ENCODE results near the gene VAMP1.
"Not testable (repeated sequence)": the region's sequence is repeated elsewhere in the genome, so short reads cannot be mapped to it uniquely, and the experiment has no call there.

Gene VAMP1, protein sequence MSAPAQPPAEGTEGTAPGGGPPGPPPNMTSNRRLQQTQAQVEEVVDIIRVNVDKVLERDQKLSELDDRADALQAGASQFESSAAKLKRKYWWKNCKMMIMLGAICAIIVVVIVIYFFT

DNA sequence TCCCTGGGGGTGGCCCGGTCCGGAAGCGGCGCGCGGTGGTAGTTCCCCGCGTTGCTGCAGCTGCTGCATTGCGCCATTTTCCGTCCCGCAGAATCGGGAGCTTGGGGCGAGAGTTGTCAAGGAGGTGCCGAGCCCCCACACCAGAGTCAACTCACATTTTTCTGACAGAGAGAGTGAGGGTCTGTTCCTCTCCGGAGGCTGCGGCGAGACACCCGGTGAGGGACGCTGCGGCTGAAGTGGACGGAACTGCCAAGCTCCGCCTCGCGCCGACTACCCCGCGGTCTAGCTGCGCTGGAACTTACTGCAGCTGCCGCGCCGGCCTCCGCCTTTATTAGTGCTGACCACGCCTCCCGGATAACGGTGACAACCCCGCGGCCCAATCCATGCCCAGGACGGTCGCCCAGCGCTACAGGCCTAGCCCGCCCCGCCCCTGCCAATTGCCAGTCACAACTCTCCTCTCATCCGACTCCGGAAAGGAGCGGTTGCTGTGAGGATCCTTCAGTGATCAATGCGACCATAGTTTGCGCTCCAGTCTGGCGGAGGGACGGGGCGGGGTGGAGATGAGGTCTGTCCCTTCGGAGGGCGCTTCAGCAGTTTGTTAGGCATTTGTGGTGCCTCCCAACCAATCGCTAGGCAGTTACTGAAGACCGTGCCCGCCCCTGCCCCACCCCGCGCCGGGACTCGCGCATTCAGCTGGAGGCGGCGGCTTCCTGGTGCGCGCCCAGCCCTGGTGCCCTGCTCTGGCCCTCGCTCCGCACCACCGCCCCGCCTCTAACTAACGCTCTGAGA, at the start of gene VAMP1:
Gene VAMP1, minus strand, starts transcription at position 303 of the 789 bp plus-strand sequence. Its CDS starts 146 bp downstream, at position 157.
- peak; percentile 96 for DNase-seq (ENCODE audit: low read depth)

DNA sequence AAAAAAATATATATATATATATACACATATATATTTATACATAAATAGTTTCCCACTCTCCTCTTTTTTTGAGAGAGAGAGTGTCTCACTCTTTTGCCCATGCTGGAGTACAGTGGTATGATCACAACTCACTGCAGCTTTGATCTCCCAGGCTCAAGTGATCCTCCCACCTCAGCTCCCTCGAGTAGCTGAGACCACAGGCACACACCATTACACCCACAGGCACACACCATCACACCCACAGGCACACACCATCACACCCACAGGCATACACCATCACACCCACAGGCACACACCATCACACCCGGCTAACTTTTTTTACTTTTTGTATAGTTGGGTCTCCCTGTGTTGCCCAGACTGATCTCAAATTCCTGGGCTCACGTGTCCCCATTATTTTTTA, 49.7 kb upstream of the VAMP1 start:
- DNase-seq (ENCODE audit: low read depth) = no peak

DNA sequence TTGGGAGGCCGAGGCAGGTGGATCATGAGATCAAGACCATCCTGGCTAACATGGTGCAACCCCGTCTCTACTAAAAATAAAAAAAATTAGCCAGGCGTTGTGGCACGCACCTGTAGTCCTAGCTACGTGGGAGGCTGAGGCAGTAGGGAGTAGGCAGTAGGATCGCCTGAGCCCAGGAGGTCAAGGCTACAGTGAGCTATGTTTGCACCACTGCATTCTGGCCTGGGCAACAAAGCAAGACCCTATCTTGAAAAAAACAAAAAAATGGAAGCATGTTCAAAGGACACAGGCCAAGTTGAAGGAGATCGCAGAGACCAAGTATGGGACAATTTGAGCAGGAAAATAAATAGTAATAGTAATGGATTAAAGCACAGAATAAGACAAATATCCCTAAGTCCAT, 37.6 kb upstream of the VAMP1 start:
- DNase-seq (ENCODE audit: low read depth) = no peak

DNA sequence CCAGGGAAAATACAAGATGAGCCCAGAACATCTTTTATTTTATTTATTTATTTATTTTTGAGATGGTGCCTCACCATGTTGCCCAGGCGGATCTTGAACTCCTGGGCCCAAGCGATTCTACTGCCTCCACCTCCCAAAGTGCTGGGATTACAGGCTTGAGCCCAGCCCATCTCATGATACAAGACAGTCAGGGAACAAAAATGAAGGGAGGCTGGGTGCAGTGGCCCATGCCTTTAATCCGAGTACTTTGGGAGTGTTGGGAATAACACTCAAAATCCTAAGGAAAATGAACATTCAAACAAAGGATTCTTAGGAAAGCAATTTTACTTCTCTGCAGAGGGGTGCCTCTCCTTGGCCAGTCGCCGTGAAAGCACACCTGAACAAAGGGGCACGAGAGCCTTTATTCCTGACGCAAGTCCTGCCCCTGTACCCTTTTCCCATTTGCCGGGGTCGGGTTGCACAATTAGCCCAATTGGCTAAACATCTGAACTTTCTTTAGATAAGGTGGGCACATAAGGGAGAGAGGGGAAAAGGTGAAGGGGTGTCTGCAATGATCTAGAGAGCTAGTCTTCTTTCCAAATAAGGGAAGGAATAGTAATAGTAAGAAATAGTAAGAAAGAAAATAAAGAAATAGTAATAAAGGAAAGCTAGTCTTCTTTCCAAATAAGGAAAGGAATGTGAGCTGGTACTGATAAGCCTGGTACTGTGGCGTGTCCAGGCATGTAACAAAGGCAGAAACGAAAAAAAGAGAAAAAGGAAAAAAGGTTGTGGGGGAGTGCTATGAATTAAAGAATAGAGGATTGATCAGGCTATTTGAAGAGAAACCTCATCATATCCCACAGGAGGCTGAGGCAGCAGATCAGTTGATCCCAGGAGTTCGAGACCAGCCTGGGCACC, 36.9 kb upstream of the VAMP1 start:
- no peak for DNase-seq (ENCODE audit: low read depth)

DNA sequence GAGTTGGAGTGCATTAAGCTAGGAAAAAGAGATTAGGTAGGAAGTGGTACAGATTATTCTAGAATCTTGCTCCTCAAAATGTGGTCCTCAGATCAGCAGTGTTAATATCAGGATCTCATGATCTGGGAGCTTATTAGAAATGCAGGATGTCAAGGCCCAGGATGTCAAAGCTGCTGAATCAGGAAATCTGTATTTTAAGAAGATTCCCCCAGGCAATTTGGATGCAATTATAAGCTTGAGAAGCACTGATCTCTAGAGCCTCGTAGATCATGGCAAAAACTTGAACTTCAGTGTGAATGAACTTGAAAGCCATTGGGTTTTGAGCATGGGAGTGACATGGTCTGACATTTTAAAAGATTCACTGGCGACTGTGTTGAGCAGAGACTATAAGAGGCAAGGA, 30.0 kb upstream of the VAMP1 start:
- DNase-seq (ENCODE audit: low read depth) = no peak

DNA sequence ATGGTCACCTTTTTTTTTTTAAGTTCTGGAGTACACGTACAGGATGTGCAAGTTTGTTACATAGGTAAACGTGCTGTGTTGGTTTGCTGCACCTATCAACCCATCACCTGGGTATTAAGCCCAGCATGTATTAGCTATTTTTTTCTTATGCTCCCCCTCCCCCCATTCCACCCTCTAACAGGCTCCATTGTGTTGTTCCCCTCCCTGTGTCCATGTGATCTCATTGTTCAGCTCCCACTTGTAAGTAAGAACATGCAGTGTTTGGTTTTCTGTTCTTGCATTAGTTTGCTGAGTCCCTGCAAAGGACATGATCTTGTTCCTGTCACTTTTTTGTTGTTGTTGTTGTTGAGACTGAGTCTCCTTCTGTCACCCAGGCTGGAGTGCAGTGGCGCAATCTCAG, 26.8 kb upstream of the VAMP1 start:
- not testable (repeated sequence) for DNase-seq (ENCODE audit: low read depth)

DNA sequence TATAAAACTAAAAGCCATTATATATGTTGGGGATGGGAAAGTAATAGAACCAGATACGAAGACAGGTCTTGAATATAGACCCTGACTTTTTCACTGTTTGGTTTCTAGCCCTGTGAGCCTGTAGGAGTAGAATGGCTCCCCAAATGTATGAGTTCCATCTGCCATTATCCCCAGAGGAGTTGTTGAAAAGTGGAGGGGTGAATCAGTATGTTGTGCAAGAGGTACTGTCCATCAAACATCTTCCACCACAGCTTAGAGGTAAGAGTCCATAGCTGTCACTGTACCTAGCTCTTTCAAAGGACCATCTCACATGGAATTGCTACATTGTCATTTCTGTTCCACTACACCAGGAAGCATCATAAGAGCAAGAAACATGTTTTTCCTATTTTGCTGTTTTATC, 24.5 kb upstream of the VAMP1 start:
- DNase-seq (ENCODE audit: low read depth) = no peak

DNA sequence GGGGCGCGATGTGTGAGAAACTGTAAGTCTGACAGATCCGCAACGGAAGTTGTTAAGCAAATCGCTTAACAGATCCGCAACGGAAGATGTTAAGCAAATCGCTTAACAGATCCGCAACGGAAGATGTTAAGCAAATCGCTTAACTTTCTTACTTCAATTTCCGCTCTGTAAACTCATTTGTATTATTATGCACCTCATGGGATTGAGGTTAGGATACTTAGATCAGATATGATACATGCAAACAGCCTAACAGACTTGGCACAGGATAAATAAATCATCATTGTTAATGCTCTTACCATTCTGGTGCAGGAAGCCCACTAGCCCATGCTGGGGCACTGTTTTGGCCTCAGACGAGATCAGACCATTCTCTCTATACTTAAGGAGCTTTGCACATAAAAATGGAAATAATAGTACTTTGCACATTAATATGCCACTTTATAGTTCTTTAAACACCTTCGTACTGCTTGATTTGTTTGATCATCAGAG, 23.8 kb upstream of the VAMP1 start:
- DNase-seq (ENCODE audit: low read depth) = no peak

DNA sequence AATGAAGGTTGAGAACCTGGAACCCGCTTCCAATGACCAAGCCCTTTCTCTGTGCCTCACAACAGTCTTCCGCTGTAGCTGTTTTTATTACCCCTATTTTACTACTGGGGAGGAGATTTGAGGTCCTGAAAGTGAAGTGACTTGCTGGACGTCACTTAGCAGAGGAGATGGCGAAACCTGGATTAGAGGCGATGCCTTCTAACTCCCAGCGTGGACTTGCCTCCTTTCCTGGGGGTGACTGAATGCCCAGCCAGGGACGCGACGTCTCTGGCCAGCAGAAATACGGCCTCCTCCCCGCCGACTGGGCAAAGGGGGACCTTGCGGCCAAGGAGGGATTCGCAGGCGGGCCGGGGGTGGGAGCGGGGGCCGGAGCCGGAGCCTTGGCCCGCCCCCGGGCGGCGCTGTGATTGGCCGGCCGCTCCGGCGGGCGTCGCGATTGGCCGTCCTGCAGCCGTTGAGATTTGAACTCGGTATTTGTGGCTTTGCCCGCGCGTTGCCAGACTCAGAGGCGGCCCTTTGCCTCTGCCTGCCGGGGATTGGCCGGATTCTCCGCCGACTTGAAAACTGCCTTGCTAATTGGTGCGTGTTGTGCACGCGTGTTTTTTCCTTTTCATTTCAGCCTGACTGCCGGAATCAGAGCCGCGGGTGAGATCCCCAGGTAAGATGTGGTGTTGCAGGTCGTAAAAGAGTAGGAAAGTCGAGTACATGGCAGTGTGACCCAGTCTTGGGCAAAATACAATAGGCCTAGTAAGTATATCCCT, 23.2 kb upstream of the VAMP1 start, which contains the start of gene NCAPD2:
Gene NCAPD2, plus strand, starts transcription at position 606 of the 761 bp plus-strand sequence. CDS start 997 bp downstream, outside the sequence.
- DNase-seq (ENCODE audit: low read depth) = peak; percentile 89

DNA sequence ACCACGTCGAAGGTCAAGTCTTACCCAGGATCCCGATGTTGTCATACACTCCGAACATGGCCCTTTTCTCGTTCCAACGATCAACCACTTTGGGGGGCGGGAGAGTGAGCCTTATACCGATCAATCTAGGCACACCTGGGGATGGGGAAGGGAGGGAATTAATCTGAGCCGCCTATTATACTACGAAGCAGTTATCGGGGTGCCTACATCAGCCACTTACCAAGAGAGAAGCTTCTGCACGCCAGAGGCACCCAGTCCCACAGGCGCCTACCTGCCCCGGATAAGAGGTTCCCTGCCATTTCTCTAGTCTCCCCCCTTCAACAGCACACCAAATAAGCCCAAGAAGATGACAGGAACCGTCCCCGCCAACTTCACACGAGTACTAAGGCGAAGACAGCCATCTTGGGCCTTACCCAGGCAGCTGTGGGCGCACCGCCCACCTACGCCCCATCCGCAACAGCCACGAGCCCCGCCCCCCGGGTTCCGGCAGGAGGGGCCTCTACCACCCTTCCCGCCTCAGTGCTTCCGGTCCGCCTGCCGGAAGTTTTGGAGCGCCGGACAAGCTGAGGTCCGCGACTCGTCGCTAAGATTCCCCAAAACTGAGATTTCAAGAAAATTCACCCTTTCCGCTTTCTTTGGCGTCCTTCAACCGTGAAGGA, 22.5 kb upstream of the VAMP1 start, which contains the start of gene MRPL51:
Gene MRPL51, minus strand, starts transcription at position 425 of the 659 bp plus-strand sequence. Its CDS starts 126 bp downstream, at position 299.
- peak; percentile 95 for DNase-seq (ENCODE audit: low read depth)

DNA sequence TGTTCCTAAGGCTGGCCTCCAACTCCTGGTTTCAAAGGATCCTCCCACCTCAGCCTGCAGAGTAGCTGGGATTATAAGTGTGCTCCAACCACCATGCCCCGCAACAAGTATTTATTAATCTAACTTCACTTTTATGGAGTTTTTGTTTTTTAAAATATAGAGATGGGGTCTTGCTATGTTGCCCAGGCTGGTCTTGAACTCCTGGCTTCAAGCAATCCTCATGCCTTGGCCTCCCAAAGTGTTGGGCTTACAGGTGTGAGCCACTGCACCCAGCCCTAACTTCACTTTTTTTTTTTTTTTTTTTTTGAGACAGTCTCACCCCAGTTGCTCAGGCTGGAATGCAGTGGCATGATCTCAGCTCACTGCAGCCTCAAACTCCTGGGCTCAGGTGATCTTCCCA, 20.2 kb upstream of the VAMP1 start:
- not testable (repeated sequence) for DNase-seq (ENCODE audit: low read depth)

DNA sequence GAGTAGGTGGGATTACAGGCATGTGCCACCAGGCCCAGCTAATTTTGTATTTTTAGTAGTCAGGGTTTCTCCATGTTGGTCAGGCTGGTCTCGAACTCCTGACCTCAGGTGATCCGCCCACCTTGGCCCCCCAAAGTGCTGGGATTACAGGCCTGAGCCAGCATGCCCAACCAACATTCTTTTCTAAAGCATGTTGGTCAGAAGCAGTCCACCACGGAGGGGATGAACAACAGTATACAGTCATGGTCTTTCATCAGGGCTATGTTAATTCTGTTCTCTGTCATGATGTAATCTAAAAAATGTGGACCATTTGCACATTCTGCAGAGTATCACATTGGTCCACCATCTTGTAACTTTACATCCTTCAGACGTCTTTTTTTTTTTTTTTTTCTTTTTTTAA, 19.0 kb upstream of the VAMP1 start:
- no peak for DNase-seq (ENCODE audit: low read depth)

DNA sequence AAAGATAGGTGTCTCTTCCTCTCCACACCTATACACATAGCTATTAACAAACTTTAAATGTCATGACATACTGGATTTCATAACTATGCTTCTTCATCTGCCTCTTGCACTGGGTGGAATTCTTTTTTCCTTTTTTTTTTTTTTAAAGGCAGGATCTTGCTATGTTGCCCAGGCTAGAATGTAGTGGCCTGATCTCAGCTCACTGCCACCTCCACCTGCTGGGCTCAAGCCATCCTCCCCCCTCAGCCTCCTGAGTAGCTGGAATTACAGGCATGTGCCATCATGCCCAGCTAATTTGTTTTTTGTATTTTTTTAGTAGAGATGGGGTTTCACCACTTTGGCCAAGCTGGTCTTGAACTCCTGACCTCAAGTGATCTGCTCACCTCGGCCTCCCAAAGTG, 17.8 kb upstream of the VAMP1 start:
- DNase-seq (ENCODE audit: low read depth) = no peak

DNA sequence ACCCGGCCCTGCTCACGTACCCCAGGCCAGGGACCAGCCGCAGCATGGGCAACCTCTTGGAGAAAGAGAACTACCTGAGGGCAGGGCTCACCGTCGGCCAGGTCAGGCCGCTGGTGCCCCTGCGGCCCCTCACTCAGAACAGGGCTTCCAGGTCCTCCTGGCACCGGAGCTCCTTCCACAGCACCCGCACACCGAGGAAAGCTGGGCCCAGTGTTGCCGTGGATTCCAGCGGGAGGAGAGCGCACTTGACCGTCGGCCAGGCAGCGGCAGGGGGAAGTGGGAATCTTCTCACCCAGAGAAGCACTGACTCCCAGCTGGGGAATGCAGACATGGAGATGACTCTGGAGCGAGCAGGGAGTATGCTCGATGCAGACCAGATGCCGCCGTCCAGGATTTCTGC, 7.9 kb upstream of the VAMP1 start:
- no peak for DNase-seq (ENCODE audit: low read depth)

DNA sequence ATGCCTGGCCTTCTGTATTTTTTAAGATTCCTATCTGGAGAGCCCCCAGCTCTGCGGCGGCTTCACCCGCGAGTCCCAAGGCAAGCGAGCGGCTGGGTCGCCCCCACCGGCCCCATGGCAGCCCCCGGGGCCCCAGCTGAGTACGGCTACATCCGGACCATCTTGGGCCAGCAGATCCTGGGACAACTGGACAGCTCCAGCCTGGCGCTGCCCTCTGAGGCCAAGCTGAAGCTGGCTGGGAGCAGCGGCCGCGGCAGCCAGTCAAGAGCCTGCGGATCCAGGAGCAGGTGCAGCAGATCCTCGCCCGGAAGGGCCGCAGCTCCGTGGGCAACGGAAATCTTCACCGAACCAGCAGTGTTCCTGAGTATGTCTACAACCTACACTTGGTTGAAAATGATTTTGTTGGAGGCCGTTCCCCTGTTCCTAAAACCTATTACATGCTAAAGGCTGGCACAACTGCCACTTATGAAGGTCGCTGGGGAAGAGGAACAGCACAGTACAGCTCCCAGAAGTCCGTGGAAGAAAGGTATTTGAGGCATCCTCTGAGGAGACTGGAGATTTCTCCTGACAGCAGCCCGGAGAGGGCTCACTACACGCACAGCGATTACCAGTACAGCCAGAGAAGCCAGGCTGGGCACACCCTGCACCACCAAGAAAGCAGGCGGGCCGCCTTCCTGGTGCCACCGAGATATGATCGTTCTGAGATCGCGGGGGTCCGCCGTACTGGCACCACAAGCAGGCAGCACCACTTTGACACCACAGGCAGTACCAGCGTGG, 7.3 kb upstream of the VAMP1 start:
- DNase-seq (ENCODE audit: low read depth) = not testable (repeated sequence)

DNA sequence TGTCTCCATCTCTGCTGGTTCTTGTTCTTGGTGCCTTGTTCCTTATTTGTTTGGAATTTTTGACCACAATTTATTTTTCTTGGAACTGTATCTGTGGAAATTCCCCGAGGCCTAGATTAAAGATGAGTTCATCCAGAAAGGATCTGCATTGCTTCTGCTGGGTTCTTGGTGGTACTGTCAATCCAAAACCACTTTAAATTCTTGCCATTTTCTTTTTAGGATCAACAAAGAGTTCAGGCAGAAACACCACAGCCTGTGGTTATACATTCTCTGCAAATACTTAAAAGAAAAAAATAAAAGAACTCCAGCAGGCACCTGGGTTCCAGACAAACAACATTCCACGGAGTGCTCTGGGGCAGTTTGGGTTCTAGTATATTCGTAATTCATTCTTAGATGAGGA, 6.0 kb upstream of the VAMP1 start:
- no peak for DNase-seq (ENCODE audit: low read depth)

DNA sequence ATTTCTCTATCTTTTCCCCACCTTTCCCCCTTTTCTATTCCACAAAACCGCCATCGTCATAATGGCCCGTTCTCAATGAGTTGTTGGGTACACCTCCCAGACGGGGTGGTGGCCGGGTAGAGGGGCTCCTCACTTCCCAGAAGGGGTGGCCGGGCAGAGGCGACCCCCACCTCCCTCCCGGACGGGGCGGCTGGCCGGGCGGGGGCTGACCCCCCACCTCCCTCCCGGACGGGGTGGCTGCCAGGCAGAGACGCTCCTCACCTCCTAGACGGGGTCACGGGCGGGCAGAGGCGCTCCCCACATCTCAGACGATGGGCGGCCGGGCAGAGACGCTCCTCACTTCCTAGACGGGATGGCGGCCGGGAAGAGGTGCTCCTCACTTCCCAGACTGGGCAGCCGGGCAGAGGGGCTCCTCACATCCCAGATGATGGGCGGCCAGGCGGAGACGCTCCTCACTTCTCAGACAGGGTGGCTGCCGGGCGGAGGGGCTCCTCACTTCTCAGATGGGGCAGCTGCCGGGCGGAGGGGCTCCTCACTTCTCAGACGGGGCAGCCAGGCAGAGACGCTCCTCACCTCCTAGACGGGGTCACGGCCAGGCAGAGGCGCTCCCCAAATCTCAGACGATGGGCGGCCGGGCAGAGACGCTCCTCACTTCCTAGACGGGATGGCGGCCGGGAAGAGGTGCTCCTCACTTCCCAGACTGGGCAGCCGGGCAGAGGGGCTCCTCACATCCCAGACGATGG, 4.9 kb upstream of the VAMP1 start:
- not testable (repeated sequence) for DNase-seq (ENCODE audit: low read depth)

DNA sequence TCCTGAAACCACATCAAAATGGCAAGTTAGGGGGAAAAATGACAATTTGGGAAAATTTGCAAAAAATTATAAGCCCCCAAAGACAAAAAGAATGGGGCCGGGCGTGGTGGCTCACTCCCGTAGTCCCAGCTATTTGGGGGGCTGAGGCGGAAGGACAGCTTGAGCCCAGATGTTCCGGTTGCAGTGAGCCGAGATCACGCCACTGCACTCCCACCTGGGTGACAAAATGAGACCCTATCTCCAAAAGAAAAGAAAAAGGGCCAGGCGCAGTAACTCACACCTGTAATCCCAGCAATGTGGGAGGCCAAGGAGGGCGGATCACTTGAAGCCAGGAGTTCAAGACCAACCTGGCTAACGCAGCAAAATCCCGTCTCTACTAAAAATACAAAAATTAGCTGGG, 2.0 kb upstream of the VAMP1 start:
- DNase-seq (ENCODE audit: low read depth) = no peak

DNA sequence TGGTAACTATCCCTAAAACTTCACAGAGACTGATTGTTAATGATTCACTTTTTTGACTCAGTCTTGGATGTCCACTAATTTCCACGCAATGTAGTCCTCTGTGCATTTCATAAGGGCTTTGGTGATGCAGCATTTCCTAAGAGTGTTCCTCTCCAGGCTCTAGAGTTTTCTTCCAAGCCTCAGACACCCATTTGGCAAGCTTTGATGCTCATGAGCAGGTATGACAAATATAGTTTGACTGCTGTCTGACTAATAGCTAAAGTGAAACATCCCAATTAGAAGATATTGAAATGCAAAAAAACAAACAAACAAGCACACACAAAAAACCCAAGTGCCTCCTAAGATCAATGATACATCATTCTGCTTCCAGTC, 1.5 kb upstream of the VAMP1 start:
- no peak for DNase-seq (ENCODE audit: low read depth)
